WTC11 (cell line): ENCODE results near the gene PCBP3. TPM values are rescaled to one million over a fixed set of nuclear protein-coding genes. Genes with fewer than 3 reads are reported as not detected.

Experiments used
- ATAC-seq: fragments of 200-7000 bp; cut with Tn5 transposase; 2 replicates; pipeline ENCODE4 v1.10.0; 2021; ENCODE audit warnings: mild to moderate bottlenecking, moderate library complexity
- CTCF ChIA-PET: fragments of 300-600 bp; sonication (Branson Sonifier 250); formaldehyde crosslinking; loops from one replicate; lab custom pipeline; 2021; ENCODE audit warnings: antibody characterized with exemption; lab: Charles Lee
- POLR2A ChIA-PET: fragments of 350-600 bp; sonication (Branson Sonifier 250); formaldehyde crosslinking; loops from one replicate; lab custom pipeline; 2021; ENCODE audit warnings: antibody characterized with exemption; lab: Charles Lee
- DNase-seq: peaks from one replicate; pipeline ENCODE4 v3.0.0; 2021; ENCODE audit warnings: low spot score
- H3K27ac Mint-ChIP-seq: 2 replicates; pipeline ENCODE4 v1.8.0; 2021; ENCODE audit warnings: mixed read lengths
- H3K27me3 Mint-ChIP-seq: 2 replicates; pipeline ENCODE4 v1.8.0; 2021; ENCODE audit warnings: low read depth, mild to moderate bottlenecking, moderate library complexity, mixed read lengths
- H3K36me3 Mint-ChIP-seq: 2 replicates; pipeline ENCODE4 v1.8.0; 2021; ENCODE audit warnings: mixed read lengths
- H3K4me1 Mint-ChIP-seq: 2 replicates; pipeline ENCODE4 v1.8.0; 2022; ENCODE audit warnings: mixed read lengths
- H3K4me3 Mint-ChIP-seq: 2 replicates; pipeline ENCODE4 v1.8.0; 2021; ENCODE audit warnings: mild to moderate bottlenecking, moderate library complexity, mixed read lengths
- H3K9me3 Mint-ChIP-seq: 2 replicates; pipeline ENCODE4 v1.8.0; 2021; ENCODE audit warnings: mixed read lengths
- CREB1 ChIP-seq: sonication (generic); formaldehyde crosslinking; IDR thresholded peaks from 2 replicates; pipeline ENCODE4 v1.8.0; 2023; ENCODE audit warnings: mild to moderate bottlenecking, missing genetic modification reagents
- ESRRA ChIP-seq: sonication (generic); formaldehyde crosslinking; IDR thresholded peaks from 2 replicates; pipeline ENCODE4 v1.8.1; 2022; ENCODE audit warnings: mild to moderate bottlenecking, missing genetic modification reagents, borderline replicate concordance
- JUN ChIP-seq: sonication (generic); formaldehyde crosslinking; IDR thresholded peaks from 2 replicates; pipeline ENCODE4 v1.8.0; 2023; ENCODE audit warnings: mild to moderate bottlenecking, missing genetic modification reagents
- MYBL2 ChIP-seq: sonication (generic); formaldehyde crosslinking; IDR thresholded peaks from 2 replicates; pipeline ENCODE4 v1.8.1; 2023; ENCODE audit warnings: mild to moderate bottlenecking, moderate library complexity, missing genetic modification reagents
- NFE2L1 ChIP-seq: sonication (generic); formaldehyde crosslinking; IDR thresholded peaks from 2 replicates; pipeline ENCODE4 v1.8.1; 2023; ENCODE audit warnings: missing genetic modification reagents
- TCF7 ChIP-seq: sonication (generic); formaldehyde crosslinking; IDR thresholded peaks from 2 replicates; pipeline ENCODE4 v1.8.0; 2022; ENCODE audit warnings: mild to moderate bottlenecking, low read depth, missing genetic modification reagents, moderate library complexity
- ZNF121 ChIP-seq: sonication (generic); formaldehyde crosslinking; IDR thresholded peaks from 2 replicates; pipeline ENCODE4 v1.8.0; 2023; ENCODE audit warnings: missing genetic modification reagents
- ZNF232 ChIP-seq: sonication (generic); formaldehyde crosslinking; IDR thresholded peaks from 2 replicates; pipeline ENCODE4 v1.8.0; 2022; ENCODE audit warnings: mild to moderate bottlenecking, missing genetic modification reagents
- ZNF317 ChIP-seq: sonication (generic); formaldehyde crosslinking; IDR thresholded peaks from 2 replicates; pipeline ENCODE4 v1.8.1; 2023; ENCODE audit warnings: low read depth, mild to moderate bottlenecking, moderate library complexity, missing genetic modification reagents, borderline replicate concordance
- ZNF396 ChIP-seq: fragments of 250-450 bp; sonication (Bioruptor Pico); IDR thresholded peaks from 2 replicates; pipeline ENCODE4 v1.8.0; 2021; ENCODE audit warnings: mild to moderate bottlenecking, moderate library complexity, borderline replicate concordance
- ZNF416 ChIP-seq: fragments of 250-450 bp; sonication (Bioruptor Pico); IDR thresholded peaks from 2 replicates; pipeline ENCODE4 v1.9.0; 2021; ENCODE audit warnings: mild to moderate bottlenecking, inconsistent platforms
- total RNA-seq: library from RNA; stranded (reverse); gene quantifications from 3 replicates; pipeline ENCODE4 v1.2.3, GENCODE V29; 2021
- TF ChIP-seq, protein P1 (sequence below): sonication (generic); formaldehyde crosslinking; IDR thresholded peaks from 2 replicates; pipeline ENCODE4 v1.8.0; 2022; ENCODE audit warnings: mild to moderate bottlenecking, missing genetic modification reagents
- TF ChIP-seq, protein P2 (sequence below): sonication (generic); formaldehyde crosslinking; IDR thresholded peaks from 2 replicates; pipeline ENCODE4 v1.8.1; 2023; ENCODE audit warnings: mild to moderate bottlenecking, missing genetic modification reagents
- TF ChIP-seq, protein P3 (sequence below): sonication (generic); formaldehyde crosslinking; IDR thresholded peaks from 2 replicates; pipeline ENCODE4 v1.8.1; 2023; ENCODE audit warnings: mild to moderate bottlenecking, missing genetic modification reagents, moderate library complexity
- TF ChIP-seq, protein P4 (sequence below): sonication (generic); formaldehyde crosslinking; IDR thresholded peaks from 2 replicates; pipeline ENCODE4 v1.8.1; 2023; ENCODE audit warnings: mild to moderate bottlenecking, missing genetic modification reagents, borderline replicate concordance
- TF ChIP-seq, protein P5 (sequence below): sonication (generic); formaldehyde crosslinking; IDR thresholded peaks from 2 replicates; pipeline ENCODE4 v1.8.1; 2022; ENCODE audit warnings: low read depth, mild to moderate bottlenecking, moderate library complexity, missing genetic modification reagents, borderline replicate concordance
- TF ChIP-seq, protein P6 (sequence below): sonication (generic); formaldehyde crosslinking; IDR thresholded peaks from 2 replicates; pipeline ENCODE4 v1.8.1; 2023; ENCODE audit warnings: mild to moderate bottlenecking, missing genetic modification reagents, moderate library complexity
- TF ChIP-seq, protein P7 (sequence below): fragments of 250-450 bp; sonication (Bioruptor Pico); conservative IDR thresholded peaks from 2 replicates; pipeline ENCODE4 v1.9.0; 2021; ENCODE audit warnings: mild to moderate bottlenecking

The PCBP3 gene
- total RNA-seq, 1 experiment from 2014 or later, result 8.5 TPM

DNA sequence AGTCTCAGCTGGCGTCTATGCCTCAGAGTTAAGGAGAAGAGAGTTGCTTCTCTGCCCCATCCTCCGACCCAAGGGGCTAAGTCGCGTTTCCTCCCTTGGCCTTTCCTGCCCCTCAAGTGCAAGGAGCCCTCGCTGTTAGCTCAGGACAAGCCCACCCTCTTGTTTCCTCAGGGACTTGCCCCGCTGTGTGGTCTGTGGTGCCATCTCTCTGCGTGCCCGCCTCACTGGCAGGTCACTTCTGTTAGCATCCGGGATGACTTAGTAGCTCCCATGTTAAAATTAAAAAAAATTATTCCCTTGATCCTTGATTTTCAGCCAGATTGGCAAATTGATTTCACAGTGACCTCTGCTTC lies 96.5 kb downstream of the PCBP3 start:
- Mint-ChIP-seq H3K27me3 (no peaks in the 10 kb centered on the region), H3K4me3 (no peak overlapping the region), H3K4me1 (no peaks in the 10 kb centered on the region), H3K36me3 (peaks cover 6% of the 10 kb centered on the region), H3K9me3 (0 out of 2 replicates have a peak, but pooled peaks cover 2% of the 10 kb centered on the region), H3K27ac (no peak overlapping the region)
- ATAC-seq (no peak), DNase-seq (no peak)
- TF ChIP-seq ZNF396 (CRISPR knock-in tag), result no peak
- no peak for TF ChIP-seq NFE2L1 (CRISPR knock-in tag)
- TF ChIP-seq, protein P1, sequence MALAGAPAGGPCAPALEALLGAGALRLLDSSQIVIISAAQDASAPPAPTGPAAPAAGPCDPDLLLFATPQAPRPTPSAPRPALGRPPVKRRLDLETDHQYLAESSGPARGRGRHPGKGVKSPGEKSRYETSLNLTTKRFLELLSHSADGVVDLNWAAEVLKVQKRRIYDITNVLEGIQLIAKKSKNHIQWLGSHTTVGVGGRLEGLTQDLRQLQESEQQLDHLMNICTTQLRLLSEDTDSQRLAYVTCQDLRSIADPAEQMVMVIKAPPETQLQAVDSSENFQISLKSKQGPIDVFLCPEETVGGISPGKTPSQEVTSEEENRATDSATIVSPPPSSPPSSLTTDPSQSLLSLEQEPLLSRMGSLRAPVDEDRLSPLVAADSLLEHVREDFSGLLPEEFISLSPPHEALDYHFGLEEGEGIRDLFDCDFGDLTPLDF (CRISPR knock-in tag), result no peak
- no peak for TF ChIP-seq ZNF232
- CTCF ChIA-PET, result interaction anchor here (1.1 to 2.1 kb wide), 3 partner anchors 12 to 184 kb away, joined by 3 to 6 read pairs (median 6); no protein-coding TSS in a partner anchor
- POLR2A ChIA-PET, result no interaction called here

DNA sequence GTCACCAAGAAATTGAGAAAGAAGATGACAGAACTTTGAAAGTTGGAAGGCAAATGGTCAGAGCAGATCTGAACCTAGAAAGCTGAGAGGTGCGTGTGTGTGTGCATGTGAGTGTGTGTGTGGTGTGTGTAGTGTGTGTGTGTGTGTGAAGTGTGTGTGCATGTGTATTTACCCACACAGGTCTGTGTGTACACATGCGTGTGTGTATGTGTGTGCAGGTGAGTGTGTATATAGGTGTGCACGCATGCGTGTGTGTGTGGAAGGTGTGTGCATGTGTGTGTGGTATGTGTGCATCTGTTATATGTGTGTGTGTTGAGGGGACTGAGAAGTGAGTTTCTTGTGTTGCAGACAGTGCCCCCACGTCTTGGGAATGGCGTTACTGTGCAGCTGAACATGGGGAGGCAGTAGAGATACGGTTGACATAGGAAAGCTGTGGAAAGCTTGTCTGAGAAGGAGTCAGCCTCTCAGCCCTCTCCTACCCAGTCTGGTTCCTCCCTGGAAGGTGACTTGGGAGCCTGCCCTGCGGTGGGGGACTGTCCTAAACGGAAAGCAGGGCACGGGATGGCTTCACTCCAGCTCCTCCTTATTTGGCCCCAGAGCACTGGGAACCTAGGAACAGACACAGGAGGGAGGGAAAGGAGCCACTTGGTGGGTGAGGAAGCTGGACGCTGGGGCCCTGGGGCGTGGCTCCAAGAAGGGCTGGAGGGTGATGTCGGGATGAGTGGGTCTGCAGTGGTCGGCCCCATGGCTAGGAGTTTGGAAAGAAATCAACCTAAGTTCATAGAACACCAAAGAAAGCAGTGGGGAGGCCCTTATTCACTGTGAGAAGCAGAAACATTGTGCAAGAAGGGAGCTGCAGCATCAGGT lies 97.2 kb downstream of the PCBP3 start:
- H3K4me1 Mint-ChIP-seq, result no peaks in the 10 kb centered on the region
- no peak overlapping the region for H3K27ac Mint-ChIP-seq
- POLR2A ChIA-PET, result no interaction called here
- no peaks in the 10 kb centered on the region for H3K27me3 Mint-ChIP-seq
- H3K9me3 Mint-ChIP-seq, result peaks cover 8% of the 10 kb centered on the region
- H3K4me3 Mint-ChIP-seq, result no peak overlapping the region
- peaks cover 11% of the 10 kb centered on the region for H3K36me3 Mint-ChIP-seq
- TF ChIP-seq ZNF416 (no peak), CREB1 (no peak), JUN (CRISPR knock-in tag) (no peak), ZNF396 (CRISPR knock-in tag) (no peak), MYBL2 (CRISPR knock-in tag) (no peak), TCF7 (CRISPR knock-in tag) (no peak)
- TF ChIP-seq, protein P2, sequence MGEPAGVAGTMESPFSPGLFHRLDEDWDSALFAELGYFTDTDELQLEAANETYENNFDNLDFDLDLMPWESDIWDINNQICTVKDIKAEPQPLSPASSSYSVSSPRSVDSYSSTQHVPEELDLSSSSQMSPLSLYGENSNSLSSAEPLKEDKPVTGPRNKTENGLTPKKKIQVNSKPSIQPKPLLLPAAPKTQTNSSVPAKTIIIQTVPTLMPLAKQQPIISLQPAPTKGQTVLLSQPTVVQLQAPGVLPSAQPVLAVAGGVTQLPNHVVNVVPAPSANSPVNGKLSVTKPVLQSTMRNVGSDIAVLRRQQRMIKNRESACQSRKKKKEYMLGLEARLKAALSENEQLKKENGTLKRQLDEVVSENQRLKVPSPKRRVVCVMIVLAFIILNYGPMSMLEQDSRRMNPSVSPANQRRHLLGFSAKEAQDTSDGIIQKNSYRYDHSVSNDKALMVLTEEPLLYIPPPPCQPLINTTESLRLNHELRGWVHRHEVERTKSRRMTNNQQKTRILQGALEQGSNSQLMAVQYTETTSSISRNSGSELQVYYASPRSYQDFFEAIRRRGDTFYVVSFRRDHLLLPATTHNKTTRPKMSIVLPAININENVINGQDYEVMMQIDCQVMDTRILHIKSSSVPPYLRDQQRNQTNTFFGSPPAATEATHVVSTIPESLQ (CRISPR knock-in tag), result no peak
- TF ChIP-seq, protein P3, sequence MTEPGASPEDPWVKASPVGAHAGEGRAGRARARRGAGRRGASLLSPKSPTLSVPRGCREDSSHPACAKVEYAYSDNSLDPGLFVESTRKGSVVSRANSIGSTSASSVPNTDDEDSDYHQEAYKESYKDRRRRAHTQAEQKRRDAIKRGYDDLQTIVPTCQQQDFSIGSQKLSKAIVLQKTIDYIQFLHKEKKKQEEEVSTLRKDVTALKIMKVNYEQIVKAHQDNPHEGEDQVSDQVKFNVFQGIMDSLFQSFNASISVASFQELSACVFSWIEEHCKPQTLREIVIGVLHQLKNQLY (CRISPR knock-in tag), result no peak
- TF ChIP-seq, protein P4, sequence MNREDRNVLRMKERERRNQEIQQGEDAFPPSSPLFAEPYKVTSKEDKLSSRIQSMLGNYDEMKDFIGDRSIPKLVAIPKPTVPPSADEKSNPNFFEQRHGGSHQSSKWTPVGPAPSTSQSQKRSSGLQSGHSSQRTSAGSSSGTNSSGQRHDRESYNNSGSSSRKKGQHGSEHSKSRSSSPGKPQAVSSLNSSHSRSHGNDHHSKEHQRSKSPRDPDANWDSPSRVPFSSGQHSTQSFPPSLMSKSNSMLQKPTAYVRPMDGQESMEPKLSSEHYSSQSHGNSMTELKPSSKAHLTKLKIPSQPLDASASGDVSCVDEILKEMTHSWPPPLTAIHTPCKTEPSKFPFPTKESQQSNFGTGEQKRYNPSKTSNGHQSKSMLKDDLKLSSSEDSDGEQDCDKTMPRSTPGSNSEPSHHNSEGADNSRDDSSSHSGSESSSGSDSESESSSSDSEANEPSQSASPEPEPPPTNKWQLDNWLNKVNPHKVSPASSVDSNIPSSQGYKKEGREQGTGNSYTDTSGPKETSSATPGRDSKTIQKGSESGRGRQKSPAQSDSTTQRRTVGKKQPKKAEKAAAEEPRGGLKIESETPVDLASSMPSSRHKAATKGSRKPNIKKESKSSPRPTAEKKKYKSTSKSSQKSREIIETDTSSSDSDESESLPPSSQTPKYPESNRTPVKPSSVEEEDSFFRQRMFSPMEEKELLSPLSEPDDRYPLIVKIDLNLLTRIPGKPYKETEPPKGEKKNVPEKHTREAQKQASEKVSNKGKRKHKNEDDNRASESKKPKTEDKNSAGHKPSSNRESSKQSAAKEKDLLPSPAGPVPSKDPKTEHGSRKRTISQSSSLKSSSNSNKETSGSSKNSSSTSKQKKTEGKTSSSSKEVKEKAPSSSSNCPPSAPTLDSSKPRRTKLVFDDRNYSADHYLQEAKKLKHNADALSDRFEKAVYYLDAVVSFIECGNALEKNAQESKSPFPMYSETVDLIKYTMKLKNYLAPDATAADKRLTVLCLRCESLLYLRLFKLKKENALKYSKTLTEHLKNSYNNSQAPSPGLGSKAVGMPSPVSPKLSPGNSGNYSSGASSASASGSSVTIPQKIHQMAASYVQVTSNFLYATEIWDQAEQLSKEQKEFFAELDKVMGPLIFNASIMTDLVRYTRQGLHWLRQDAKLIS (CRISPR knock-in tag), result no peak
- TF ChIP-seq, all 79 proteins: peak for 0
- CTCF ChIA-PET, result interaction anchor here (1.1 to 2.1 kb wide), 5 partner anchors 11 to 185 kb away, joined by 3 to 6 read pairs (median 4); no protein-coding TSS in a partner anchor
- no peak for DNase-seq
- no peak for ATAC-seq

DNA sequence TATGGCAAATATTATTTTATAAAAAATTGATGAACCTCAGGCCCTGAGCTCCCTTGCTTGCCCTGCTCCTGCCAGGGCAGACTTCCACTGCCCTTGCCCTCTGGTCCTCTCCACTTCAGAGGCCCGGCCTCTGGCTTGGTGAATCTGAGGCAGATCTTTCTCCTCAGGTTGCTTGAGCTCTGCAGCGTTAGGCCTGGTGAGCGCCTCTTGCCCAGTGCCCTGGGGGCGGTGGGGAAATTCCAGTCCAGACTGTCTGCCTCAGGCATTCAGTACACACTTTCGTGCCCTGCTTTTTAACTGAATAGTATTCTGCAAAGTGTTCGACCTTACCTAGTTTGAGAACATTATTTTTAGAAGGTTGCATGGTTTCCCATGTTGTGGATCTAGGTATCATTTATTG lies 98.2 kb downstream of the PCBP3 start:
- H3K4me1 Mint-ChIP-seq, result no peaks in the 10 kb centered on the region
- no peak overlapping the region for H3K27ac Mint-ChIP-seq
- no peaks in the 10 kb centered on the region for H3K27me3 Mint-ChIP-seq
- H3K4me3 Mint-ChIP-seq, result no peak overlapping the region
- POLR2A ChIA-PET, result no interaction called here
- DNase-seq, result no peak
- peaks cover 11% of the 10 kb centered on the region for H3K36me3 Mint-ChIP-seq
- peaks cover 8% of the 10 kb centered on the region for H3K9me3 Mint-ChIP-seq
- no peak; the same call in 1 of the 2 replicates for ATAC-seq
- CTCF ChIA-PET, result interaction anchor here (1.1 to 2.1 kb wide), 4 partner anchors 11 to 186 kb away, joined by 4 to 6 read pairs (median 5); no protein-coding TSS in a partner anchor
- TF ChIP-seq, protein P5, sequence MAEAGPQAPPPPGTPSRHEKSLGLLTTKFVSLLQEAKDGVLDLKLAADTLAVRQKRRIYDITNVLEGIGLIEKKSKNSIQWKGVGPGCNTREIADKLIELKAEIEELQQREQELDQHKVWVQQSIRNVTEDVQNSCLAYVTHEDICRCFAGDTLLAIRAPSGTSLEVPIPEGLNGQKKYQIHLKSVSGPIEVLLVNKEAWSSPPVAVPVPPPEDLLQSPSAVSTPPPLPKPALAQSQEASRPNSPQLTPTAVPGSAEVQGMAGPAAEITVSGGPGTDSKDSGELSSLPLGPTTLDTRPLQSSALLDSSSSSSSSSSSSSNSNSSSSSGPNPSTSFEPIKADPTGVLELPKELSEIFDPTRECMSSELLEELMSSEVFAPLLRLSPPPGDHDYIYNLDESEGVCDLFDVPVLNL (CRISPR knock-in tag), result no peak
- TF ChIP-seq ZNF317 (no peak), NFE2L1 (CRISPR knock-in tag) (no peak), ZNF121 (no peak), ESRRA (CRISPR knock-in tag) (no peak), MYBL2 (CRISPR knock-in tag) (no peak)
- TF ChIP-seq, protein P6, sequence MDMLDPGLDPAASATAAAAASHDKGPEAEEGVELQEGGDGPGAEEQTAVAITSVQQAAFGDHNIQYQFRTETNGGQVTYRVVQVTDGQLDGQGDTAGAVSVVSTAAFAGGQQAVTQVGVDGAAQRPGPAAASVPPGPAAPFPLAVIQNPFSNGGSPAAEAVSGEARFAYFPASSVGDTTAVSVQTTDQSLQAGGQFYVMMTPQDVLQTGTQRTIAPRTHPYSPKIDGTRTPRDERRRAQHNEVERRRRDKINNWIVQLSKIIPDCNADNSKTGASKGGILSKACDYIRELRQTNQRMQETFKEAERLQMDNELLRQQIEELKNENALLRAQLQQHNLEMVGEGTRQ (CRISPR knock-in tag), result no peak
- TF ChIP-seq, protein P7, sequence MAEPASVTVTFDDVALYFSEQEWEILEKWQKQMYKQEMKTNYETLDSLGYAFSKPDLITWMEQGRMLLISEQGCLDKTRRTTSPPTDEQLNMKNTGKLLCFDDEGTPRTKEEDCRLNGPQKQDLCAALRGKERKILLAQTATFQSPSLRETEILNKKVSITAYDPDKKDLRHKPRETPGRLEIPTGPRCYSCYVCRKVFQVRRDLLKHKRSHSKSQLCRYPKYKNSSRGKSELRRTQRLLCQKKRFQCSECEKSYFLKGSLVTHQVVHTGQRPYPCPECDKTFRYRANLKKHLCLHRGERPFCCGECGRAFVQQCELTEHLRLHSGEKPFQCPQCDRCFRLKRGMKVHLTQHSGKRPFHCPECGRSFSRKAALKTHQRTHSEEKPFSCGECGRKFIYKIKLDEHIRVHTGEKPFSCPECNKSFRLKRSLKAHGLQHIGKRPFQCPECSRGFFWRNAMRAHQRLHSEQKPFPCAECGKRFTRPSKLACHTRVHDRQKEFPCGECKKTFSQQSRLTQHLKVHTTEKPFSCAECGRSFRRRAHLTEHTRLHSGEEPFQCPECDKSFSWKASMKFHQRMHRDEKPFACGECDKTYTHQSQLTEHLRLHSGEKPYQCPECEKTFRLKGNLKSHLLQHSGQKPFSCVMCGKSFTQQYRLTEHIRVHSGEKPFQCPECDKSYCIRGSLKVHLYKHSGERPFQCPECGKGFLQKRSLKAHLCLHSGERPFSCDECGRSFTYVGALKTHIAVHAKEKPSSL, result no peak
